Measurements from ENCODE around the gene IL22RA1. TPM values are rescaled to one million over a fixed set of nuclear protein-coding genes. Genes with fewer than 3 reads are reported as not detected.

IL22RA1 gene
- total RNA-seq, 1 experiment from 2014 or later: 0.13 TPM

GRCh38 chr1:24117722-24118409 is 25.1 kb downstream of the IL22RA1 start:
- Histone ChIP-seq H2AFZ (ENCODE audit: low read length) (no peak overlapping the region), H4K91ac (ENCODE audit: insufficient read length, low read depth, low read length) (no peak overlapping the region), H3K9ac (ENCODE audit: extremely low read depth, insufficient read length, low read length) (no peak overlapping the region), H3T11ph (ENCODE audit: low read length) (no peak overlapping the region), H3K27me3 (ENCODE audit: insufficient read depth, low read length) (no peaks in the 10 kb centered on the region), H2BK120ac (ENCODE audit: low read depth, low read length, poor library complexity, severe bottlenecking) (no peak overlapping the region), H3K4ac (ENCODE audit: low read depth, low read length) (no peak overlapping the region), H3K79me2 (ENCODE audit: insufficient read depth, low read length) (no peaks in the 10 kb centered on the region), H3K23me2 (ENCODE audit: insufficient read length, low read depth, low read length, poor library complexity, severe bottlenecking) (no peaks in the 10 kb centered on the region), H3K9me3 (ENCODE audit: control insufficient read depth, low read depth, low read length) (no peaks in the 10 kb centered on the region), H2AK5ac (ENCODE audit: insufficient read length, low read length) (no peak overlapping the region), H2BK12ac (ENCODE audit: insufficient read length, low read depth, low read length) (no peak overlapping the region), H2BK15ac (ENCODE audit: low read depth, low read length) (no peak overlapping the region), H4K5ac (ENCODE audit: insufficient read length, low read depth, low read length) (no peak overlapping the region), H3K4me2 (ENCODE audit: insufficient read depth, insufficient read length, low read length) (no peak overlapping the region), H3K14ac (ENCODE audit: insufficient read depth, low read length) (no peak overlapping the region), H3K27ac (ENCODE audit: insufficient read length, low read depth, low read length) (no peak overlapping the region), H2BK20ac (ENCODE audit: low read depth, low read length, poor library complexity, severe bottlenecking) (no peak overlapping the region), H4K8ac (replicated peaks; ENCODE audit: insufficient read length, low read depth, low read length) (no peak overlapping the region), H3K4me1 (ENCODE audit: insufficient read depth, low read length) (peaks cover 4% of the 10 kb centered on the region; the same call in 1 of the 2 replicates), H2BK5ac (ENCODE audit: insufficient read length, low read length) (no peak overlapping the region), H3K23ac (ENCODE audit: insufficient read length, low read depth, low read length) (no peak overlapping the region), H3K79me1 (ENCODE audit: insufficient read depth, low read depth, low read length, poor library complexity, severe bottlenecking) (no peaks in the 10 kb centered on the region), H3K56ac (ENCODE audit: insufficient read length, low read depth, low read length) (no peak overlapping the region), H4K20me1 (ENCODE audit: control insufficient read depth, insufficient read depth, insufficient read length) (no peaks in the 10 kb centered on the region), H3K18ac (ENCODE audit: insufficient read length, low read depth, low read length) (no peak overlapping the region)
- WGBS (ENCODE audit: extremely low coverage, insufficient read length, low lambda C conversion rate): no CpG with 5 or more reads among the region's 14 CpGs
- TF ChIP-seq CTCF (conservative IDR thresholded peaks at IDR 0.05): no peak
- Mint-ChIP-seq H3K4me3 (no peak overlapping the region), H3K36me3 (ENCODE audit: insufficient read depth in 1 of 3, low read depth in 3 of 3) (no peaks in the 10 kb centered on the region), H3K9me3 (no peaks in the 10 kb centered on the region), H3K27me3 (ENCODE audit: low read depth) (peaks cover 3% of the 10 kb centered on the region), H3K27ac (no peak overlapping the region), H3K4me1 (peaks cover 24 to 27% of the 10 kb centered on the region in 2 experiments)
- no peak for DNase-seq

Data from H9 (cell line).